PFSK-1 (cell line): ENCODE results near the gene MARK3.

Source experiments
- FOXP2 ChIP-seq: optimal IDR thresholded peaks from 2 replicates; pipeline ENCODE3; 2011; ENCODE audit warnings: borderline replicate concordance, control low read depth, inconsistent platforms; ENCODE audit not compliant: insufficient read depth; ENCODE audit errors: extremely low read length, extremely low read depth
- POLR2AphosphoS5 ChIP-seq: IDR thresholded peaks from 2 replicates; pipeline ENCODE4 v1.6.1; 2012; ENCODE audit warnings: low read depth, mild to moderate bottlenecking, control low read depth, low read length, moderate library complexity
- REST ChIP-seq, 2 experiments: IDR thresholded peaks; 2 replicates each; pipeline versions ENCODE4 v1.6.1 to v1.8.0; 2011 to 2012; ENCODE audit warnings: low read depth in 2 of 2, low read length in 2 of 2, control low read depth in 1 of 2, inconsistent platforms in 1 of 2, mild to moderate bottlenecking in 1 of 2, moderate library complexity in 1 of 2; ENCODE audit not compliant: insufficient read depth in 1 of 2
- SIN3A ChIP-seq: IDR thresholded peaks from 2 replicates; pipeline ENCODE4 v1.6.1; 2012; ENCODE audit warnings: mild to moderate bottlenecking, low read length, moderate library complexity, borderline replicate concordance; ENCODE audit not compliant: insufficient read depth
- TAF1 ChIP-seq: IDR thresholded peaks from 2 replicates; pipeline ENCODE4 v1.6.1; 2012; ENCODE audit warnings: low read length, control low read depth, borderline replicate concordance; ENCODE audit not compliant: insufficient read depth

- TF ChIP-seq POLR2AphosphoS5 = no peak
- TF ChIP-seq TAF1 = no peak
- no peak for TF ChIP-seq REST (IDR thresholded peaks at IDR 0.05; ENCODE audit: insufficient read depth in 1 of 2, low read depth in 2 of 2, low read length in 2 of 2)
- TF ChIP-seq SIN3A = no peak
- TF ChIP-seq FOXP2 = no peak
Observed at GRCh38 chr14:103520657-103521437, 135.6 kb downstream of the MARK3 start.
